HL-60 (cell line): ENCODE measurements around the gene CAMTA1.

ENCODE experiments used
- CTCF ChIP-seq: IDR thresholded peaks from one replicate; pipeline ENCODE4 v1.5.1; 2011; ENCODE audit warnings: low read length, control low read depth, inconsistent platforms; ENCODE audit not compliant: insufficient read depth
- POLR2AphosphoS5 ChIP-seq: IDR thresholded peaks from 2 replicates; pipeline ENCODE4 v1.6.1; 2012; ENCODE audit warnings: low read depth
- REST ChIP-seq: IDR thresholded peaks from 2 replicates; pipeline ENCODE4 v1.6.1; 2012; ENCODE audit warnings: low read depth; ENCODE audit not compliant: insufficient replicate concordance

GRCh38 chr1:6762060-6762459, 23.2 kb upstream of the CAMTA1 start:
- no peak for TF ChIP-seq CTCF
- no peak for TF ChIP-seq REST
- no peak for TF ChIP-seq POLR2AphosphoS5
